HepG2 (cell line): Measurements from ENCODE around the gene TMEM184C.

Experiments
- SIN3B ChIP-seq: fragments of 150-350 bp; IDR thresholded peaks from 2 replicates; pipeline ENCODE4 v1.6.1; 2014; ENCODE audit warnings: low read length
- ZNF567 ChIP-seq: sonication (generic); formaldehyde crosslinking; IDR thresholded peaks from 2 replicates; pipeline ENCODE4 v1.8.1; 2023; ENCODE audit warnings: mild to moderate bottlenecking, missing genetic modification reagents, borderline replicate concordance

GRCh38 chr4:147645099-147645498 is 27.9 kb downstream of the TMEM184C start:
- TF ChIP-seq SIN3B = no peak
- no peak for TF ChIP-seq ZNF567 (CRISPR knock-in tag)
